Measurements from ENCODE around the gene LIPK. TPM values are rescaled to one million over a fixed set of nuclear protein-coding genes. Genes with fewer than 3 reads are reported as not detected.

The LIPK gene, protein sequence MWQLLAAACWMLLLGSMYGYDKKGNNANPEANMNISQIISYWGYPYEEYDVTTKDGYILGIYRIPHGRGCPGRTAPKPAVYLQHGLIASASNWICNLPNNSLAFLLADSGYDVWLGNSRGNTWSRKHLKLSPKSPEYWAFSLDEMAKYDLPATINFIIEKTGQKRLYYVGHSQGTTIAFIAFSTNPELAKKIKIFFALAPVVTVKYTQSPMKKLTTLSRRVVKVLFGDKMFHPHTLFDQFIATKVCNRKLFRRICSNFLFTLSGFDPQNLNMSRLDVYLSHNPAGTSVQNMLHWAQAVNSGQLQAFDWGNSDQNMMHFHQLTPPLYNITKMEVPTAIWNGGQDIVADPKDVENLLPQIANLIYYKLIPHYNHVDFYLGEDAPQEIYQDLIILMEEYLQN
- total RNA-seq (2022; extraction: Qiagen RNA extraction; ENCODE audit: low read depth): not detected in 5 replicates

DNA sequence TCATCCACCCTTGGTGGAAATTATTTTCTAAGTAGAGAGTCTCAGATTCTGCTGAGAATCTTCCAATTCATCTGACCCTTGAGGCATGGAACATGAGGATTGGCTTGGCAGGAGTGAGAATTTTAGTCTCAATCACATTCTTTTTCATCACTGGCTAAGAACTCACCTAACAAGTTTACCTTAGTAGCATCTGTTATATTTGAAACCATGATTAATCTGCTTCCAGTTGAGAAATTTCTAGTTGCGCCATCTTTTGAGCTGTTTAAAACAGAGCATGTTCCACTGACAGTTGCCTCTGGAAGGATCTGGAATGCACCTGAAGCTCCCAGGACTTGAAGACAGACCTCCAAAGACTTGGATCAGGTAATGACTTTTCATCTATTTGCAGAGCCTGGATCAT lies at the start of gene LIPK:
LIPK (plus strand) TSS at position 292 of the 400 bp plus-strand sequence. CDS start 18,295 bp downstream, outside the sequence.

DNA sequence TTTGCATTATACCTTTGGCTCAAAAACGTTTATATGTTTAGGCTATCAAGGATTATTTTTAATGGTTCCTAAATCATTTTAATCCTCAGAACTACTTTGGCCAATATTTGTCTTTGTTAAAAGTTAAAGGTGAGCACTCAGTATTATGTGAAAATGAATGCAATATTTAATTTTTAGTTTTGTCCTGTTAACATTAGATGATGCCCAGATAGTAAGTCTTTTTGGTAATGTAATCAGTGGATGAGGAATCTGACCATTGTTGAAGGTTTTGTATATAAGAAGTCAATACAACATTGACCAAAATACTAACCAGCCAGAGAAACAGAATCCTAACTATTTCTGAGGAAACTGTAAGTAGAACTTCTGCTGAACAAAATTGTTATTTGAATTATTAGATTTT lies 41.9 kb upstream of the LIPK start, which contains the start of gene LIPF:
LIPF (plus strand) TSS at position 301 of the 400 bp plus-strand sequence. CDS start 2,856 bp downstream, outside the sequence.

DNA sequence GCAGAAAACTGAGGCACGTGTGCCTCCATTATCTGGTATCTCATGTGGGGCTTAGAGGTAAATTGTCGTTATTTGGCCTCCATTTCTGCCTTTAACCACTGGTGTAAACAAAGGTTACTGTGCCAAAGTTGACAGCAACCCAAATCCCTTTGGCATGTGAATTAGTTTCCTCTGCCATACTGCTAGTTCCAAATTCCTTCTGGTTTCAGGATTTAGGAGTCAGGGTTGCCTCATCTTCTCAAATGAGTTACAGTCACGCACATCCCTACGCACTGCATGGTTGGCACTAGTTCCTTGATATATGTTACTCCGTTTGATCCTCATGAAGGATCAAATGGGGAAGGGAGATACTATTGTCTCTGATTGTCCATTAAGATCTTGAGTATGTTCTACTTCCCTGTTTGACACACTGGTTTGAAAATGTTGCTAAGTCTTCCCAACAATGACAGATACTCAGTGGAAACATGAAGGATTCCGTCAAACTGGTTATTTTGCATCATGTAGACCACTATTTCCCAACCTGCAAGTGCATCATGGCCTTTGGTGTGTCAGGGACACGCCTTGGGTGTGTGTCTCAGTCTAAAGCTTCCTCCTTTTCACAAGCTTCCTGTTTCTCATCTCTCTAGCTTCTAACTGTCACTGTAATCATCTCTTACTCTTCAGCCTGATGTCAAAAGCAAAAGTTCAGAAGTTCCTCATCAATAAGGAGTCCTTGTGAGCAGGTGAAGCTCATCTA lies 53.5 kb downstream of the LIPK start, which contains the start of gene LIPN:
LIPN (plus strand) TSS at position 655 of the 736 bp plus-strand sequence. CDS start 1,386 bp downstream, outside the sequence.

Other genes with a start within 250 kb of the LIPK start
- gene RNLS, start 122.9 kb upstream of the LIPK start, total RNA-seq (2022; extraction: Qiagen RNA extraction; ENCODE audit: low read depth): 8.2 to 10.9 TPM (median 8.2 TPM) in 5 replicates
- not detected in 5 replicates for gene LIPJ, start 119.5 kb upstream of the LIPK start, total RNA-seq (2022; extraction: Qiagen RNA extraction; ENCODE audit: low read depth)
- not detected in 5 replicates for gene LIPF, start 41.8 kb upstream of the LIPK start, total RNA-seq (2022; extraction: Qiagen RNA extraction; ENCODE audit: low read depth)
- gene LIPN, start 53.8 kb downstream of the LIPK start, total RNA-seq (2022; extraction: Qiagen RNA extraction; ENCODE audit: low read depth): not detected in 5 replicates
- not detected in 5 replicates for gene LIPM, start 96.5 kb downstream of the LIPK start, total RNA-seq (2022; extraction: Qiagen RNA extraction; ENCODE audit: low read depth)
- gene ANKRD22, start 145.6 kb downstream of the LIPK start, total RNA-seq (2022; extraction: Qiagen RNA extraction; ENCODE audit: low read depth): 0.30 to 0.62 TPM (median 0.39 TPM) in 5 replicates
- 33.9 to 37.1 TPM (median 35.1 TPM) in 5 replicates for gene STAMBPL1, start 174.0 kb downstream of the LIPK start, total RNA-seq (2022; extraction: Qiagen RNA extraction; ENCODE audit: low read depth)
- 17.2 to 21.8 TPM (median 18.5 TPM) in 5 replicates for gene ACTA2, start 246.5 kb downstream of the LIPK start, total RNA-seq (2022; extraction: Qiagen RNA extraction; ENCODE audit: low read depth)